NCI-H226 (cell line): ENCODE measurements around the gene PDS5A.
"Not testable (repeated sequence)": the region's sequence is repeated elsewhere in the genome, so short reads cannot be mapped to it uniquely, and the experiment has no call there.

ENCODE experiments used
- DNase-seq: peaks from one replicate; pipeline ENCODE4 v3.0.0-alpha.2; 2015

The PDS5A gene

DNA sequence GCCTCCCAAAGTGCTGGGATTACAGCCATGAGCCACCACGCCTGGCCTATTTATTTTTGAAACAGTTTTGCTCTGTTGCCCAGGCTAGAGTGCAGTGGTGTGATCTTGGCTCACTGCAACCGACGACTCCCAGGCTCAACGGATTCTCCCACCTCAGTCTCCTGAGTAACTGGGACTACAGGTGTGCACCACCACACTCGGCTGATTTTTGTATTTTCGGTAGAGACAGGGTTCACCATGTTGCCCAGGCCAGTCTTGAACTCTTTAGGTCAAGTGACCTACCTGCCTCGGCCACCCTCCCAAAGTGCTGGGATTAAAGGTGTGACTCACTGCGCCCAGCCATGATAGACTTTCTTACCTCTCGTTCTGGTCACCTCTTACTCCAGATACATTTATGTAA lies 155.8 kb downstream of the PDS5A start:
- DNase-seq, result no peak

DNA sequence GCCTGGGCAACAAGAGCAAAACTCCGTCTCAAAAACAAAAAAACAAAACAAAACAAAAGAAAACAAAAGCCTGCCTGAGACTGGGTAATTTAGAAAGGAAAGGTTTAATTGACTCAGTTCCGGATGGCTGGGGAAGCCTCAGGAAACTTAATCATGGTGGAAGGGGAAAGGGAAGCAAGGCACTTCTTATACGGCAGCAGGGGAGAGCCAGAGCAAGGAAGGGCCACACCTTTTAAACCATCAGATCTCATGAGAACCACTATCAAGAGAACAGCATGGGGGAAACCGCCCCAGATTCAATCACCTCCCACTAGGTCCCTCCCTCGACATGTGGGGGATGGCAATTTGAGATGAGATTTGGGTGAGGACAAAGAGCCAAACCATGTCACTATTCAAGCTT lies 157.5 kb downstream of the PDS5A start:
- no peak for DNase-seq

DNA sequence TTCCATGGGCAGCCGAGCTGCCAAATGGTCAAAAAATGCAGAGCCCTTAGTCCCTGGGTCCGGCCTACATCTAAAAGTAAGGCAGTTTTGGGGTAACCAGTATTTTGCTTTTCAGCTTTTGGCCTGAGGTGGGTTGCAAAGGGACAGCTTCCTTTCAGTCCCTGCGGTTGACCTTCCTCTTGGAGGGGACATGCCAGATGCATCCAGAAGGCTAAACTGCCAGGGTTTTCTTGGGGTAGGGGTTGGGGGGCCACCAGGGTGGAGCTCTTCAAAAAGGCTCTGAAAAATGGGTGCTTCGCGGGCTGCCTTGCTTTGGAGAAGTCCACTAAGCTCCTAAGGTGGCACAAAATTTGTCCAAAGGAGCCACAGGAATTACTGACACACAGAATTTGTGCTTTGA lies 159.1 kb downstream of the PDS5A start:
- no peak for DNase-seq

DNA sequence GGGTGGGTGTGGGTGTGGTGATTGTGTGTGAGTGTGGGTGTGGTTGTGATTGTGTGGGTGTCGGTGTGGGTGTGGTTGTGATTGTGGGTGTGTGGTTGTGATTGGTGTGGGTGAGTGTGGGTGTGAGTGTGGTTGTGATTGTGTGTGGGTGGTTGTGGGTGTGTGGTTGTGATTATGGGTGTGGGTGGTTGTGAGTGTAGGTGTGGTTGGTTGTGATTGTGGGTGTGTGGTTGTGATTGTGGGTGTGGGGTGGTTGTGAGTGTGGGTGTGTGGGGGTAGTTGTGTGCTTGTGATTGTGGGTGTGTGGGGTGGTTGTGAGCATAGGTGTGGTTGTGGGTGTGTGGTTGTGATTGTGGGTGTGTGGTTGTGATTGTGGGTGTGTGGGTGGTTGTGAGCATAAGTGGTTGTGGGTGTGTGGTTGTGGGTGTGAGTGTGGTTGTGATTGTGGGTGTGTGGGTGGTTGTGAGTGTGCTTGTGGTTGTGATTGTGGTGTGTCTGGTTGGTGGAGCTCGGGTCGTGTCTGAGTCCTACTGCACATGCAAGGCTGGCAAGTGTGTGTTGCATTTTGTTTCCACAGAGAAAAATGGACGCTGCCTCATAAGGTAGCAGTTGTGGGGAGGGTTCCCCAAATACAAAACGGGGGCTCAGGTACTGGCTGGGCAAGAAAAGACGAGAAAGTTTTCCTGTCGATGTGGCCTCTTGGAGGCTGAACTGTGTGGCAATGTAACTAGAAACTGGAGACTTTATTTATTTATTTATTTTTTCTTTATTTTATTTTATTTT lies 163.1 kb downstream of the PDS5A start:
- no peak for DNase-seq

DNA sequence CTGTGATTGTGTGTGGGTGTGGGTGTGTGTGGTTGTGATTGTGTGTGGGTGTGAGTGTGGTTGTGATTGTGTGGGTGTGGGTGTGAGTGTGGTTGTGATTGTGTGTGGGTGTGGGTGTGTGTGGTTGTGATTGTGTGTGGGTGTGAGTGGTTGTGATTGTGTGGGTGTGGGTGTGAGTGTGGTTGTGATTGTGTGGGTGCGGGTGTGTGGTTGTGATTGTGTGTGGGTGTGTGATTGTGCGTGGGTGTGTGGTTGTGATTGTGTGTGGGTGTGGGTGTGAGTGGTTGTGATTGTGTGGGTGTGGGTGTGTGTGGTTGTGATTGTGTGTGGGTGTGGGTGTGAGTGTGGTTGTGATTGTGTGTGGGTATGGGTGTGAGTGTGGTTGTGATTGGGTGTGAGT lies 163.9 kb downstream of the PDS5A start:
- not testable (repeated sequence) for DNase-seq

DNA sequence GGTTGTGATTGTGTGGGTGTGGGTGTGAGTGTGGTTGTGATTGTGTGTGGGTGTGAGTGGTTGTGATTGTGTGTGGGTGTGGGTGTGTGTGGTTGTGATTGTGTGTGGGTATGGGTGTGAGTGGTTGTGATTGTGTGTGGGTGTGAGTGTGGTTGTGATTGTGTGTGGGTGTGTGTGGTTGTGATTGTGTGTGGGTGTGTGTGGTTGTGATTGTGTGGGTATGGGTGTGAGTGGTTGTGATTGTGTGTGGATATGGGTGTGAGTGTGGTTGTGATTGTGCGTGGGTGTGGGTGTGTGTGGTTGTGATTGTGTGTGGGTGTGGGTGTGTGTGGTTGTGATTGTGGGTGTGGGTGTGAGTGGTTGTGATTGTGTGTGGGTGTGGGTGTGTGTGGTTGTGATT lies 164.7 kb downstream of the PDS5A start:
- DNase-seq, result not testable (repeated sequence)

DNA sequence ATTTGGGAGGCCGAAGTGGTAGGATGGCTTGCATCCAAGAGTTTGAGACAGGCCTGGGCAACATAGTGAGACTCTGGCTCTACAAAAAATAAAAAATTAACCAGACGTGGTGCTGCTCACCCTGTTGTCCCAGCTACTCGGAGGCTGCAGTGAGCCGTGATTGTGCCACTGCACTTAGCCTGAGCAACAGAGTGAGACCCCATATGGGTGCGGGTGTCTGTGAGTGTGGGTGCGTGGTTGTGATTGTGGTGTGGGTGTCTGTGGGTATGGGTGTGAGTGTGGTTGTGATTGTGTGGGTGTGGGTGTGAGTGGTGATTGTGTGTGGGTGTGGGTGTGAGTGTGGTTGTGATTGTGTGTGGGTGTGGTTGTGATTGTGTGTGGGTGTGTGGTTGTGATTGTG lies 165.2 kb downstream of the PDS5A start:
- DNase-seq, result no peak

DNA sequence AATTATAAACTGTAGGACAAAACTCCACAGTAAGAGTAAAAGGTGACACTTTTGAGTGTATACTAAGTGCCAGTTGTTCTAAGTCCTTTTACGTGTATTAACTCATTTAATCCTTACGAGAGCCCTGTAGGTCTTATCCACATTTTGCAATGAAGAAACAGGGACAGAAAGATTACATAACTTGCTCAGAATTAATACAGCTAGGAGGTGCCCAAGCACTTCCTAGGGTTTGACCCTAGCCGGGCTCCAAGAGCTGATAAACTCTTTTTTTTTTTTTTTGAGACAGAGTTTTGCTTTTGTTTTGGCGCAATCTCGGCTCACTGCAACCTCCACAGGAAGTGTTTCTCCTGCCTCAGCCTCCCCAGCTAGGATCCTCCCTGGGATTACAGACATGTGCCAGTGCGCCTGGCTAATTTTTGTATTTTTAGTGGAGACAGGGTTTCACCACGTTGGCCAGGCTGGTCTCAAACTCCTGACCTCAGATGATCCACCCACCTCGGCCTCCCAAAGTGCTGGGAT lies 169.4 kb downstream of the PDS5A start:
- DNase-seq, result no peak

DNA sequence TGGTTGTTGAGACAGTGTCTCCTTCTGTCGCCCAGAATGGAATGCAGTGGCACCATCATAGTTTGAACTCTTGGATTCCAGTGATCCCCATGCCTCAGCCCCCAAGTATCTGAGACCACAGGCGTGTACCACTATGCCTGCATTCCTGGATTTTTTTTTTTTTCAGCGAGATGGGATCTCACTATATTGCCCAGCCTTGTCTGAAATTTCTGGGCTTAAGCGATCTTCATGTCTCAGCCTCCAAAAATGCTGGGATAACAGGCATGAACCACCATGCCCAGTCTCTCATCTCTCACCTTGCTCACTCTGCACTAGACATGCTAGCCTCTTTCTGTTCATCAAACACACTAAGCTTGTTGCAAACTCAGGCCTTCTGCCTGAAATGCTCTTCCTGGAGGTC lies 175.7 kb downstream of the PDS5A start:
- DNase-seq, result no peak

DNA sequence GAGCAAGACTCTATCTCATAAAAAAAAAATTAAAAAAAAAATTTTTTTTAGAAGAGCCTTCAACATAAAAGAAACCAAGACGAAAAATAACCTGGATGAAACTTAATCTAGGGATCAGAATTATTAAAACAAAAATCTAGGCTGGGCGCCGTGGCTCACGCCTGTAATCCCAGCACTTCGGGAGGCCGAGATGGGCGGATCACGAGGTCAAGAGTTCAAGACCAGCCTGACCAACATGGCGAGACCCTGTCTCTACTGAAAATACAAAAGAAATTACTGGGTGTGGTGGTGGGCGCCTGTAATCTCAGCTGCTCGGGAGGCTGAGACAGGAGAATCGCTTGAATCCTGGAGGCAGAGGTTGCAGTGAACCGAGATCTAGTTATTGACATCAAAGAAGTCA lies 184.7 kb downstream of the PDS5A start:
- DNase-seq, result not testable (repeated sequence)

DNA sequence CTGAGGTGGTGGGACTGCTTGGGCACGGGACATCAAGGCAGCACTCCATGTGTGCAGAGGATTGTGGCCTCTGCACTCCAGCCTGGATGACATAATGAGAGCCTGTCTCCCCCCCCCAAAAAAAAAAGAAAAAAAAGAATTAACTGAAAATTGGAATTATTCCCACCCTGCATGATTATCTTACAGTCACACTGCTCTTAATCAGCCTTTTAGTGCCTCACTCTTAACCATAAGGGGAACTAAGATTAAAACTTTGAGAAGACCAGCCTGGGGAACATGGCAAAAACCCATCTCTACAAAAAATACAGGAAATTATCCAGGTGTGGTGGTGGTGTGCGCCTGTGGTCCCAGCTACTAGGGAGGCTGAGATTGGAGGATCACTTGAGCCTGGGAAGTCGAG lies 185.2 kb downstream of the PDS5A start:
- DNase-seq, result no peak

DNA sequence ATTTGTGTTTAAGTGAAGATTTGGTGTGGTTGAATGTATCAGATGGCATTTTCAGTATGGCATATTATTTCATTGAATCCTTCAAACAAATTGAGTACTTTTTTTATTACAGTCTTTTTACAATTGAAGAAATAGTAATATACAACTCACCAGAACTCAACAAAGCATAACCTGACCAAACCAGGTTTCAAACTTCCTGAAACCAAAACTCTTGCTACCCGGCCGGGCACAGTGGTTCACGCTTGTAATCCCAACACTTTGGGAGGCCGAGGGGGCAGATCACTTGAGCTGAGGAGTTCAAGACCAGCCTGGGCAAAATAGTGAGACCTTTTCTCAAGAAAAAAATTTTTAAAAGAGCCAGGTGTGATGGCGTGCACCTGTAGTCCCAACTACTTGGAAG lies 185.6 kb downstream of the PDS5A start:
- no peak for DNase-seq

DNA sequence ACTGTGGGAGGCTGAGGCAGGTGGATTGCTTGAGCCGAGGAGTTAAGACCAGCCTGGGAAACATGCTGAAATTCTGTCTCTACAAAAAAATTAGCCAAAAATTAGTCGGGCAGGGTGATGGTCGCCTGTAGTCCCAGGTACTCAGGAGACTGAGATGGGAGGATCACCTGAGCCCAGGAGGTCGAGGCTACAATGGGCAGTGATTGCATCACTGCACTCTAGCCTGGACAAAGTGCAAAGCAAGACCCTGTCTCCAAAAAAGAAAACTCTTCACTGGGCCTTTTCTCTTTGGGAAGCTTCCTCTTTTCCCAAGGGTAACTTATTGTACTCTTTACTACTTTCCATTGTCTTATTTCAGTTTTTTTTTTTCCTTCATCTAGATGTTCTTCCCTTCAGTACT lies 190.9 kb downstream of the PDS5A start:
- no peak for DNase-seq

DNA sequence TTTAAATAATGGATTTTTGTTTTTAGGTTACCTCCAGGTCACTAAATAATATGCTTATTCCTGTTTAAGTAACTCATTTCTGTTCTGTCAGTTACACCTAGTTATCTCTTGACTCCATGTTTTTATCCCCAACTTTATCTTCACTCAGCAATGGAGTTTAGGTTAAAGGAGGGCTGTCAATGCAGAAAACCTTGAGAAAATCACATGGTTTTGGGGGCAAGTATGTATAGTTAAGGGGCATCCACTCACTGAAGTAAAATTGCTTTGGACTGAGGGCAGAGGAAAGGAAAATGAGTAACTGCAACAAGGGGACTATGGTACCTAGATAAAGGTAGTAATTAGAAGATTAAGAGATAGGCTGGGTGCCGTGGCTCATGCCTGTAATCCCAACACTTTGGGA lies 192.6 kb downstream of the PDS5A start:
- DNase-seq, result no peak

DNA sequence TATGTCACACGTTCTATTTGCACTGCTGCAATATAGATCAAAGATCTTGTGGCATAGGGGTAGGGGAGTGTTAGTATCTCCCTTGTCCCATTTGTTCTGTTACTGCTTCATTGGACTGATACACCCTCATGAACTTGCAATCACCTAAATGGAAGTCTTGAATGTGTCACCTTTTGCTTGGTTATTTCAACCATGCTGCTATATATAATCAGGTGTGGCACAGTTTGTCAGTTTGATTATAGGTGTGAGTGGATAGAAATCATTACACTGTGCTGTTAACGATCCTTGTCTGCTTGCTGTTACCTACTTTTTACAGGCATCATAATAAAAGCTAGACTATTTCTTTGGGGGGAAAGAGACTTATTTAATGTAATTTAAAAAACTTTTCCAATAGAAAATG lies 195.7 kb downstream of the PDS5A start:
- not testable (repeated sequence) for DNase-seq
